Endothelial cell of hepatic sinusoid (primary cell): ENCODE results near the gene ALAD.

Source experiments
- in situ Hi-C: cut with HindIII; loops from 2 replicates; pipeline ENCODE4 v1.10.0; 2017; ENCODE audit warnings: low sequenced_read_pairs

ALAD gene

DNA sequence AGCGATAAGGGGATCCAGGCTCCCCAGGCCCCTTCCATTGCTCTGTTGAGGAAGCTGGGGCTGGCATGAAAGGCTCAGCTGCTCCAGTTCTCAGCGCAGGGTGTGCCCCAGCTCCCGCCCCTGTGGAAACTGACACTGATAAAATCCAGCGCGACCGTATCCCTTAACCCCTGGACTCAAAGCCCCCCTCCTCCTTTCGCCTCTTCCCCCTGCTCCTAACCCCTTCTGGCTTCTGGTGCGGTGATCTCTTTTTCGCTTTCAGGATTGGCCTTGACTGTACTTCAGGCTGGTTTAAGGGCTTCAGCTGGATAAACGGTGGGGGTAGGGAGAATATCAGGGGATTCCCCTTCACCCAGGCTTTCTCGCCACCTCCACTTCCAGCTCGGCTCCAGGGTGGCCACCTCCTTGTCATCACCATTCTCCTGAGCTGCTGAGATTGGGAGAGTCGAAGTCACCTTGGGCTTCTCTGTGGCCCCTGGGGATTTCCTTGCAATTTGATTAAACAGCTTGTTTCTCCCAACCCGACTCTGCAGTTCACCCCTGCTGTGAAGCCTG is 50.9 kb downstream of the ALAD start:
- in situ Hi-C loops, result no loop called here

DNA sequence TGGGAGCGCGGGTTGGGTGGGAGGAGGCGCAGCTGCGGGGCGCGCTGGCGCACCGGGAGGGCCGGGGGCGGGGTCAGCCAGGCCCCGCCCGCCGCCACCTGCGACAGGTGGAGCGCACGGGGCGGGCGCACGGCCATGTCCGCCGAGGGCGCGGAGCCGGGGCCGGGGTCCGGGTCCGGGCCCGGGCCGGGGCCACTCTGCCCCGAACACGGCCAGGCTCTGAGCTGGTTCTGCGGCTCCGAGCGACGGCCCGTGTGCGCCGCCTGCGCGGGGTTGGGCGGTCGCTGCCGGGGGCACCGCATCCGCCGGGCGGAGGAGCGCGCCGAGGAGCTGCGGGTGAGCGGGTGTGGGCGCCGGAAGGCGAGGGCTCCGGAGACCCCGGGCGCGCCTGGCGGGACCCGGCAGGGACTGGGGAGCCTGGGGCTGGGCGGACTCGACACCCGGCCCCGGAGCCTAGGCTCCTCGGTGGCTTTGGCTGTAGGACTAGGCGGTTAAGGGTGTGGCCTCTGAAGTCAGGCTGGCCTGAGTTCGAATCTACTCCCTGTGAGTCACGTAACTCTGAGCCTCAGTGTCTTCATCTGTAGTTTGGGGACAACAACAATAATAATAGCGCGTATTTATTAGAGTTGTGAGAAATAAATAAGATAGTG is 51.5 kb downstream of the ALAD start, which contains the start of gene BSPRY:
Gene BSPRY (plus strand): TSS at position 97 of the 650 bp plus-strand sequence. CDS start 39 bp downstream, at position 136.
- in situ Hi-C loops, result no loop called here

GRCh38 chr9:113349066-113349444 is 52.0 kb downstream of the ALAD start:
- in situ Hi-C loops, result no loop called here

DNA sequence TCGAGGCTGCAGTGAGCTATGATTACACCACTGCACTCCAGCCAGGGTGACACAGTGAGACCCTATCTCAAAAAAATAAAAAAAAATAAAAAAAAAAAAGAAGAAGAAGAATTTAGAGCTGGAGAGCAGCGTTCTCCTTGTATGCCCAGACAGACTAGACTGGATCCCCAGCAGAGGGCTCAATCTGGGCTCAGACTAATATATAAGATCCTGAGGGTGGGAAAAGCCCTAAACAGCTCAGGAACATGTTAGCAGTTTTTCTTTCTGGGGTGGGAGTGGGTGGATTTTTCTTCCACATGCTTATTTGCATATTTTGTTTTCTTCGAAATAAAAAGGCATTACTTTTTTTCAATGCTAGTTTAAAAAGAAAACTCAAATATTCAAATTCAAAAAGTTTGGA is 52.6 kb downstream of the ALAD start:
- in situ Hi-C loops, result no loop called here

- in situ Hi-C loops, result no loop called here
Observed at GRCh38 chr9:113345671-113346070, 55.4 kb downstream of the ALAD start.

GRCh38 chr9:113345190-113345589 is 55.9 kb downstream of the ALAD start:
- in situ Hi-C loops, result no loop called here

DNA sequence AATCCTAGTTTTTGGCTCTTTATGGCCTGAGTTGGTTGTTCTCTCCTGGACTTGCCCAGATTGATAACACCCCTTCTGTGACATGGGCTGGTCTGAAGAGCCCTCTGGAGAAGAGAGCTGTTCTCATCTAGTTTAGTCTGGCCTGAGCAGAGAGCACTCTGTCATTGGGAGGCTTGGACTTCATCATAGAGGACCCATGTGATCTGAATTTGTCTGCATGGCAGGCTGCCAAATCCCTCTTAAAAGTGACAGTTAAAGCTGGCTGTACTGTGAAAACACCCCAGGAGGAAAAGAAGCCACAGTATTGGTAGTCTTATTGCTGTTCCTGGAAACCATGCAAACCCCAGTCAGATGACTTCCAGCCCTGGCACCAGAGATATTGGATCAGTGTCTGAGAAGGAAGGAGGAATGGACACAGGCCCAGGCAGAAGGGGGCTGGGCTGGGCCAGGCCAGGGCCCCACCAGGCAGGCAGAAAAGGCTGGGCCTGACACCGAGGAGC is 57.3 kb downstream of the ALAD start:
- in situ Hi-C loops, result no loop called here

- in situ Hi-C loops, result no loop called here
Observed at GRCh38 chr9:113341712-113342410, 59.2 kb downstream of the ALAD start.

DNA sequence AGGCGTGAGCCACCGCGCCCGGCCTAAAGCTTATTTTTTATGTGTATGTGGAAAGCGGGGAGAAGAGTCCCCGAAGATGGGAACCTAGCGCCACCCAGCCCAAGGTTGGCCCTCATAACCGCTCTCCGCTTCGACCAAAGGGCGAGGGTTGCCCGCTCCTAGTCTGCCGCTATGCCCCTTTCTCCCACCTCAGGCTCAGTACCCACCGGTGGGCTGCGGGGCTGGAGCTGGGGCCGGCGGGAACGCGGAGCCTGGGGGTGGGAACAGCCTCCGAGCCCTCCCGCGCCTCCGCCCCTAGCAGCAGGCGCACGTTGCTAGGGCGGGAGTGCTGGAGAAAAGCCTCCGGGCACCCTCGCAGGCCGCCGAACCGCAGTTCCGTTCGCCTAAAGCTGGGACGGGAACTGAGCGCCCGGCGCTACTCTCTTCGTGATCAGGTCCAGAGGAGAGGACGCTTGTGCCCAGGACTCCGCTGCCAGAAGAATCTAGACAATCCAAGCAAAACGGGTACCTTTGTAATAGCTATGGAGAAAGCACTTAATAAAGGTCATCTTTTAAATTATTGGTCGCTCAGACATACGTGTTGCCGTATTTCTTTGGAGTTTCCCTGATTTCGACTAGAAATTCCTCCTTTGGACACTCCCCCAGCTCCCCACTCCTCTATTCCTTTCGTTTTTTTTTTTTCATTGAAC is 60.9 kb downstream of the ALAD start, which contains the start of gene WDR31:
Gene WDR31 (minus strand): TSS at position 265 of the 689 bp plus-strand sequence. CDS start 8,253 bp downstream, outside the sequence.
- in situ Hi-C loops, result no loop called here

- in situ Hi-C loops, result loop anchor here (5.0 kb wide), 1 partner anchor 35 kb away; the partner anchor contains the start of gene RNF183
Observed at GRCh38 chr9:113337714-113338113, 63.4 kb downstream of the ALAD start.
